GM12892 (cell line): Measurements from ENCODE around the gene ZNF578.

ENCODE experiments used
- POLR2A ChIP-seq: IDR thresholded peaks from 2 replicates; pipeline ENCODE4 v1.6.1; 2011; ENCODE audit warnings: low read depth, low read length, control low read depth
- POLR2AphosphoS5 ChIP-seq: IDR thresholded peaks from 2 replicates; pipeline ENCODE4 v1.6.1; 2011; ENCODE audit warnings: low read depth, low read length, control low read depth
- TAF1 ChIP-seq: IDR thresholded peaks from 2 replicates; pipeline ENCODE4 v1.6.1; 2011; ENCODE audit warnings: low read depth, mild to moderate bottlenecking, control low read depth, low read length, borderline replicate concordance

DNA sequence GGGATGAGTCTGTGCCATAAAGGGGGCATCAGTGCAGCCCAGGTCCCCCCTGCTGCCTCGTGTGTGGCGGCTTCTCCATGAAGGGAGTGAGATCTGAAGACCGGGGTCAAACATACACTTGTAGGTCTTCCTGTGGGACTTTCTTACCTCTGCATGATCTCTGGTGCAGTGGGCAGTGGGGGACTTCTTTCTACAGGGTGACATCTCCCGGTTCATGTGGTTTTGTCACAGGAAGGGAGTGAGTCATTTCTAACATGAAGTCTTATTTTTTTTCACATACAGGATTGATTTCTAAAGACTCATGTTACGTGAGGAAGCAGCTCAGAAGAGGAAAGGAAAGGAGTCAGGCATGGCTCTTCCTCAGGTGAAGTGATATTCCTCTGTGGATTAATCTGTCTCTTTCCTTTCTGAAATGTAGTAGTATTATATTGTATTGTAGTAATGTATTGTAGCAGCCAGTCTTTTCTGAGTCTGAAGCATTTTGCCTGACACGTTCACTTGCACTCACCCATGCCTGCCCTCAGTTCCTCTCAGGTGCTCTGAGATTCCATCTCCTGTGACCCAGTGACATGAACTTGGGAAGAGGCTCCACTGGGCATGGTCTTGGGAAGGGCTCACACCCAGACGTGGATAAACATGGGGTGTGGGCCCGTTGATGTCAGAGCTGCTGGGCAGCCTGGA lies 89.8 kb downstream of the ZNF578 start:
- TF ChIP-seq POLR2A (no peak), POLR2AphosphoS5 (no peak), TAF1 (no peak)
